ENCODE data around the gene DHRS1. TPM values are rescaled to one million over a fixed set of nuclear protein-coding genes. Genes with fewer than 3 reads are reported as not detected.

Gene DHRS1
- total and polyA plus RNA-seq, 2 of the 4 experiments (the other 2 are of a cell fraction), result 15.8 to 38.6 TPM

GRCh38 chr14:24321212-24321975, 21.8 kb upstream of the DHRS1 start:
- H3K4ac ChIP-seq (ENCODE audit: low read depth, low read length), result no peak overlapping the region
- no TSS peak for BruUV-seq (replicated peaks)
- DNase-seq (no peak), ATAC-seq (ENCODE audit: low read depth) (no peak)
- no peak overlapping the region for H2AK9ac ChIP-seq (replicated peaks; ENCODE audit: low read depth, low read length, poor library complexity)
- no peak overlapping the region for H2BK120ac ChIP-seq (ENCODE audit: low read depth, low read length)
- H3K4me3 ChIP-seq (ENCODE audit: insufficient read depth, low read depth, low read length), result no peak overlapping the region
- H3K18ac ChIP-seq (ENCODE audit: low read depth, low read length), result no peak overlapping the region
- dilution Hi-C loops (cut with HindIII; ENCODE audit: low sequenced_read_pairs, unreplicated experiment), result no loop called here
- no peak overlapping the region for H2BK15ac ChIP-seq (ENCODE audit: low read depth, low read length)
- no peaks in the 10 kb centered on the region for H3K36me3 ChIP-seq (ENCODE audit: control insufficient read depth, insufficient read depth, low read length)
- CTCF ChIA-PET, result interaction anchor here (1.4 to 1.9 kb wide), 2 partner anchors 12 to 13 kb away, joined by 3 to 9 read pairs; no protein-coding TSS in a partner anchor
- H2AK5ac ChIP-seq (ENCODE audit: low read depth, low read length), result no peak overlapping the region; the same call in 1 of the 2 replicates
- no peak overlapping the region for H3K27ac ChIP-seq (ENCODE audit: insufficient read depth, low read length)
- 65% methylated on average over 4 of the region's 14 CpGs; no CpG with 5 or more reads in 1 of the 2 experiments for WGBS, 2 experiments (ENCODE audit: extremely low coverage in 2 of 2, insufficient read length in 1 of 2)
- intact Hi-C loops (cut with micrococcal nuclease), result no loop called here
- H3K4me1 ChIP-seq (ENCODE audit: control insufficient read depth, insufficient read depth, low read length), result no peaks in the 10 kb centered on the region
- no peak overlapping the region for H2BK5ac ChIP-seq (ENCODE audit: low read depth, low read length, poor library complexity, severe bottlenecking)
- H4K5ac ChIP-seq (ENCODE audit: low read depth, low read length), result no peak overlapping the region
- H4K8ac ChIP-seq (ENCODE audit: low read depth in 2 of 2, low read length in 2 of 2), result no peak overlapping the region
- H3K79me1 ChIP-seq (ENCODE audit: low read depth in 1 of 2, low read length in 2 of 2), result no peaks in the 10 kb centered on the region
- peaks cover 3% of the 10 kb centered on the region; the same call in 1 of the 2 replicates for H3K9me1 ChIP-seq (ENCODE audit: insufficient read depth, low read length)
- no peak overlapping the region for H3K23ac ChIP-seq (ENCODE audit: low read depth, low read length)
- peaks cover 61% of the 10 kb centered on the region for H3K27me3 ChIP-seq (ENCODE audit: control insufficient read depth, insufficient read depth, low read length)
- H4K91ac ChIP-seq (ENCODE audit: insufficient read depth, low read depth, low read length), result no peak overlapping the region
- no peak overlapping the region for H3K4me2 ChIP-seq (ENCODE audit: low read depth, low read length)
- no peak overlapping the region for H3K14ac ChIP-seq (replicated peaks; ENCODE audit: low read depth, low read length)
- H3K56ac ChIP-seq (ENCODE audit: extremely low read depth, insufficient read depth, low read length), result no peak overlapping the region
- no peak overlapping the region for H3K9ac ChIP-seq (ENCODE audit: low read depth, low read length)
- POLR2A ChIA-PET (ENCODE audit: unreplicated experiment), result interaction anchor here (0.6 kb wide), 1 partner anchor 228 kb away, joined by 7 read pairs; no protein-coding TSS in a partner anchor
- H3K9me3 ChIP-seq (ENCODE audit: control insufficient read depth, insufficient read depth, low read length), result no peaks in the 10 kb centered on the region
- H4K20me1 ChIP-seq (ENCODE audit: insufficient read depth, low read length), result no peaks in the 10 kb centered on the region
- peak overlapping the region; percentile 57 for H2AFZ ChIP-seq (replicated peaks; ENCODE audit: low read length, poor library complexity)
- in situ Hi-C loops (cut with MboI; ENCODE audit: low sequenced_read_pairs), result no loop called here
- no peak overlapping the region for H2BK20ac ChIP-seq (ENCODE audit: low read depth, low read length)
- no peak for TF ChIP-seq FOS (IDR thresholded peaks at IDR 0.05; ENCODE audit: low read depth, low read length)
- no peak for TF ChIP-seq USF2 (IDR thresholded peaks at IDR 0.05; ENCODE audit: low read depth, low read length)
- TF ChIP-seq NFE2L2 (IDR thresholded peaks at IDR 0.05; ENCODE audit: low read depth, low read length), result no peak
- no peak for TF ChIP-seq POLR2A (IDR thresholded peaks at IDR 0.05; ENCODE audit: low read depth, low read length)
- TF ChIP-seq MXI1 (IDR thresholded peaks at IDR 0.05; ENCODE audit: borderline replicate concordance, low read depth, low read length), result no peak
- TF ChIP-seq CHD1 (IDR thresholded peaks at IDR 0.05; ENCODE audit: low read depth, low read length), result no peak
- no peak for TF ChIP-seq MAZ (IDR thresholded peaks at IDR 0.05; ENCODE audit: borderline replicate concordance, low read depth, low read length)
- no peak for TF ChIP-seq RFX5 (IDR thresholded peaks at IDR 0.05; ENCODE audit: low read depth, low read length)
- no peak for TF ChIP-seq RAD21 (IDR thresholded peaks at IDR 0.05; ENCODE audit: low read length)
- no peak for TF ChIP-seq CEBPB (IDR thresholded peaks at IDR 0.05; ENCODE audit: low read depth, low read length)
- no peak for TF ChIP-seq BHLHE40 (IDR thresholded peaks at IDR 0.05; ENCODE audit: low read depth, low read length)
- no peak for TF ChIP-seq MAFK (IDR thresholded peaks at IDR 0.05; ENCODE audit: low read depth, low read length)
- TF ChIP-seq CTCF (conservative IDR thresholded peaks at IDR 0.05; ENCODE audit: low read depth, low read length), result no peak
- no peak for TF ChIP-seq ELK1 (IDR thresholded peaks at IDR 0.05; ENCODE audit: borderline replicate concordance, low read depth, low read length)
- no peak for TF ChIP-seq SMC3 (IDR thresholded peaks at IDR 0.05; ENCODE audit: low read depth, low read length)
